ENCODE results near the gene PCDH12.

The PCDH12 gene

DNA sequence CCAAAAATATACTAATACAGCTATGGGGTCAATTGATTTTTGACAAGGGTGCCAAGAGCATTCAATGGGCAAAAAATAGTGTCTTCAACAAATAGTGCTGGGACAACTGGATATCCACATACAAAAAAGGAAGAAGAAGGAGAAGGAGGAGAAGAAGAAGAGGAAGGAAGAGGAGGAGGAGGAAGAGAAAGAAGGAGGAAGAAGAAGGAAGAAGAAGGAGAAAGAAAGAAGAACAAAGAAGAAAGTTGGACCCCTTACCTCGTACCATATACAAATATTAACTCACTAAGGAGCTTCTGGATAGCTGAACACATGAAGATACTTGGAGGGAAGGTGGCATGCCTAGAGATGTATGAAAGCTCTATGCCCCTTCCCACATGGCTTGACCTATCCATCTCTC is 51.5 kb downstream of the PCDH12 start:
- DNase-seq, result no peak

- no peak for DNase-seq
These were observed 53.5 kb downstream of the PCDH12 start for GRCh38 chr5:141904551-141904950.

GRCh38 chr5:141903261-141903660 is 54.7 kb downstream of the PCDH12 start:
- DNase-seq, result no peak

DNA sequence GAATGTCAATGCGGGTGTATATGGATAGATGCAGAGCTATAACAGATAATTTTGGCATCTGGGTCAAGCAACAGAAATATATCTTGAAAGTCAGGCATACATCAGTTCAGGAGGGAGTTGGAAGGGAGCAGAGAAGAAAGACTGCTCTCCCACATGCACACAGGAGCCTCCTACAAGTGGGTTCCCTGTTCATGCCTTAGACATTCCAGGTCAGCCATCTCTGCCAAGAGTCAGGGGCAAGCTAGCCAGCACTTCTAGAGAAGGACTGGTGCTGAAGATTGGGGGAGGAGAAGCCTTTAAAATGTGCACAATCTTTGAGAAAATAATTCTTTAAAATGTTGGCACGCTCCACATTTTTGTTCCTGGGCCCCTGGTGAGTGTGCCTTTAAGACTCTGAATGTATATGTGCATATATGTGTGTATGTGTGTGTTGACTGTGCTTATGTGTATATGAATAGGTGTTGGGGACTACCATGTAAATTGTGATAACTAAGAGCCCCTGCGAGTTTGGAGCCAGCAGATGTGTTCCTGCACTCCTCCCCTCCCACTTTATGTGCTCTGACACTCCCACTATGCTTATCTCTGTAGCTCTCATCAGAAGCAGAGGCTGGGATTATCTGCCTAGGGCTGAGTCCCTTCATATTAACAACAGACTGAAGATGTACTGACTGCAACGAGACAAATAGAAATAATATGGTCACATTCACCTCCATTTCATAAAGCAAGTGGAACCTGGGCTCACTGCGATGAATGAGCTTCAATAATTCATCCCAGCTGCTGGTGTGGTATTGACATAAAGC is 55.8 kb downstream of the PCDH12 start:
- no peak for DNase-seq

DNA sequence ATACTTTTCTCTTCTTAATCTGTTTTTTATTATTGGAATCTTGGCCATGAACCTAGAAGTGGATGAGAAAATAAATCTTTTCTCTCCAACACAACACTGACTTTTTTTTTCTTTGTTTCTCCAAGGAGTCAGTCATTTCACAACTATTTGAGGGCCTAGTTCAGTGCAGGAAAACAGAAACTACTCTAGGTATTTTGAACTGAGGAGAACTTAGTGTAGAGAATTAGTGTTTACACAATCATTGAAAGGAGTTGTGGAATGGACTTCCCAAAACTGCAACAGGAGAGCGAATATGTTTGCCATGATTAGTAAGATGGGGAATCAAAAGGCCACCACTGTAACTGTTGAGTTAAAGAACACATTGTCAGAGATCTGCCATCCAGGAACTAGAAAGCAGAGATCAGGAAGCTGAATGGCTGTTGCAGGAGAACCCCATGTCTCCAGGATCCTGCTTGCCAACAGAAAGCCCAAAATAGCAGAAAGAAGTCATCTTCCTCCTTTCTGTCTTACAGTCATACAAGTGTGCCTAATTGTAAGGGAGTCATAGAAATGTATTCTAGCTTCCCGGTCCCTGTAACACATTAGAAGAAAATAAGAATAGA is 59.5 kb downstream of the PCDH12 start:
- no peak for DNase-seq

- no peak for DNase-seq
These were observed 60.6 kb downstream of the PCDH12 start for GRCh38 chr5:141897425-141897824.
